ENCODE measurements around the gene TRAF5.

DNA sequence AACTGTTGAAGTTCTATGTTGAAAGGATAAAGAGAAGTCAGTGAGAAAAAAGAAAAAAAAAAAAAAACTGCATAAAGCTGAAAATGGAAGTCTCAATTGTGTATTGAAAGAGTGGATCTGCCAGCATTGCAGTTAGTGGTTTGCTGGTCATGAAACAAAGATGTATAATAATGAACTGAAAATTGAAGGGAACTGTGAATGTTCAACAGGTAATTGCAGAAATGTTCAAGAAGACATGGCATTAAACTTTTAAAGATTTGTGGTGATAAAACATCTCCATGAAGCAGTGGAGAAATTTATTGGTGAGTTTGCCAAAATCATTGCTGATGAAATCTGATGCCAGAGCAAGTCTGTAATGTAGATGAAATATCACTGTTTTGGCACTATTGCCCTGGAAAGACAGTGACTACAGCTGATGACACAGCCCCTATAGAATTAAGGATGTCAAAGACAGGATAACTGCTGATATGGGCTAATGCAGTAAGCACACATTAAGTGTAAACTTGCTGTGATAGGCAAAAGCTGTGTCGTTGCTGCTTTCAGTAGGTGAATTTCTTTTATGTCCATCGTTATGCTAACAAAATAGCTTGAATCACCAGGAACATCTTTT is 94.3 kb downstream of the TRAF5 start:
- TF ChIP-seq, protein P1, sequence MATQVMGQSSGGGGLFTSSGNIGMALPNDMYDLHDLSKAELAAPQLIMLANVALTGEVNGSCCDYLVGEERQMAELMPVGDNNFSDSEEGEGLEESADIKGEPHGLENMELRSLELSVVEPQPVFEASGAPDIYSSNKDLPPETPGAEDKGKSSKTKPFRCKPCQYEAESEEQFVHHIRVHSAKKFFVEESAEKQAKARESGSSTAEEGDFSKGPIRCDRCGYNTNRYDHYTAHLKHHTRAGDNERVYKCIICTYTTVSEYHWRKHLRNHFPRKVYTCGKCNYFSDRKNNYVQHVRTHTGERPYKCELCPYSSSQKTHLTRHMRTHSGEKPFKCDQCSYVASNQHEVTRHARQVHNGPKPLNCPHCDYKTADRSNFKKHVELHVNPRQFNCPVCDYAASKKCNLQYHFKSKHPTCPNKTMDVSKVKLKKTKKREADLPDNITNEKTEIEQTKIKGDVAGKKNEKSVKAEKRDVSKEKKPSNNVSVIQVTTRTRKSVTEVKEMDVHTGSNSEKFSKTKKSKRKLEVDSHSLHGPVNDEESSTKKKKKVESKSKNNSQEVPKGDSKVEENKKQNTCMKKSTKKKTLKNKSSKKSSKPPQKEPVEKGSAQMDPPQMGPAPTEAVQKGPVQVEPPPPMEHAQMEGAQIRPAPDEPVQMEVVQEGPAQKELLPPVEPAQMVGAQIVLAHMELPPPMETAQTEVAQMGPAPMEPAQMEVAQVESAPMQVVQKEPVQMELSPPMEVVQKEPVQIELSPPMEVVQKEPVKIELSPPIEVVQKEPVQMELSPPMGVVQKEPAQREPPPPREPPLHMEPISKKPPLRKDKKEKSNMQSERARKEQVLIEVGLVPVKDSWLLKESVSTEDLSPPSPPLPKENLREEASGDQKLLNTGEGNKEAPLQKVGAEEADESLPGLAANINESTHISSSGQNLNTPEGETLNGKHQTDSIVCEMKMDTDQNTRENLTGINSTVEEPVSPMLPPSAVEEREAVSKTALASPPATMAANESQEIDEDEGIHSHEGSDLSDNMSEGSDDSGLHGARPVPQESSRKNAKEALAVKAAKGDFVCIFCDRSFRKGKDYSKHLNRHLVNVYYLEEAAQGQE (IDR thresholded peaks at IDR 0.05; ENCODE audit: insufficient read depth in 1 of 2, low read depth in 2 of 2, low read length in 2 of 2) = no peak
- TF ChIP-seq POLR2AphosphoS5 (IDR thresholded peaks at IDR 0.05; ENCODE audit: low read depth, low read length) (no peak), TAF1 (IDR thresholded peaks at IDR 0.05; ENCODE audit: borderline replicate concordance, insufficient read depth, low read length) (no peak)
